Keratinocyte (primary cell): ENCODE results near the gene FBLN1.

ENCODE experiments used
- EZH2 ChIP-seq: IDR thresholded peaks from one replicate; pipeline ENCODE4 v1.6.1; 2012; ENCODE audit warnings: inconsistent platforms, mild to moderate bottlenecking, low read length, moderate library complexity
- TF ChIP-seq, protein P1 (sequence below), 3 experiments: IDR thresholded peaks in 1 of 3; conservative IDR thresholded peaks in 1 of 3; optimal IDR thresholded peaks in 1 of 3; 2 replicates in 2 of 3; 3 replicates in 1 of 3; pipeline versions ENCODE3 to v1.5.1; 2011; ENCODE audit warnings: low read length in 3 of 3, mild to moderate bottlenecking in 3 of 3, moderate library complexity in 2 of 3, control low read depth in 1 of 3, inconsistent platforms in 1 of 3; ENCODE audit not compliant: insufficient read depth in 2 of 3; ENCODE audit errors: extremely low read depth in 1 of 3

- TF ChIP-seq, protein P1, sequence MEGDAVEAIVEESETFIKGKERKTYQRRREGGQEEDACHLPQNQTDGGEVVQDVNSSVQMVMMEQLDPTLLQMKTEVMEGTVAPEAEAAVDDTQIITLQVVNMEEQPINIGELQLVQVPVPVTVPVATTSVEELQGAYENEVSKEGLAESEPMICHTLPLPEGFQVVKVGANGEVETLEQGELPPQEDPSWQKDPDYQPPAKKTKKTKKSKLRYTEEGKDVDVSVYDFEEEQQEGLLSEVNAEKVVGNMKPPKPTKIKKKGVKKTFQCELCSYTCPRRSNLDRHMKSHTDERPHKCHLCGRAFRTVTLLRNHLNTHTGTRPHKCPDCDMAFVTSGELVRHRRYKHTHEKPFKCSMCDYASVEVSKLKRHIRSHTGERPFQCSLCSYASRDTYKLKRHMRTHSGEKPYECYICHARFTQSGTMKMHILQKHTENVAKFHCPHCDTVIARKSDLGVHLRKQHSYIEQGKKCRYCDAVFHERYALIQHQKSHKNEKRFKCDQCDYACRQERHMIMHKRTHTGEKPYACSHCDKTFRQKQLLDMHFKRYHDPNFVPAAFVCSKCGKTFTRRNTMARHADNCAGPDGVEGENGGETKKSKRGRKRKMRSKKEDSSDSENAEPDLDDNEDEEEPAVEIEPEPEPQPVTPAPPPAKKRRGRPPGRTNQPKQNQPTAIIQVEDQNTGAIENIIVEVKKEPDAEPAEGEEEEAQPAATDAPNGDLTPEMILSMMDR (optimal IDR thresholded peaks at IDR 0.05 in 1 of 3, IDR thresholded peaks at IDR 0.05 in 1 of 3, conservative IDR thresholded peaks at IDR 0.05 in 1 of 3; ENCODE audit: extremely low read depth in 1 of 3, insufficient read depth in 2 of 3, low read length in 3 of 3) = no peak
- no peak for TF ChIP-seq EZH2
These were observed 61.8 kb downstream of the FBLN1 start for GRCh38 chr22:45564349-45565030.
